ENCODE data around the gene HOXA3. TPM values are rescaled to one million over a fixed set of nuclear protein-coding genes. Genes with fewer than 3 reads are reported as not detected.

Gene HOXA3
- total RNA-seq, 1 donor, result 3.5 TPM

GRCh38 chr7:27138472-27138871, 13.9 kb downstream of the HOXA3 start:
- TF ChIP-seq CTCF (IDR thresholded peaks at IDR 0.05; ENCODE audit: insufficient read depth, low read length), result no peak
- no peak overlapping the region for H3K4me3 ChIP-seq (ENCODE audit: low read depth, low read length)
- no peak for DNase-seq (ENCODE audit: low read depth)

GRCh38 chr7:27137640-27138315, 14.6 kb downstream of the HOXA3 start:
- no peak for TF ChIP-seq CTCF (IDR thresholded peaks at IDR 0.05; ENCODE audit: insufficient read depth, low read length)
- DNase-seq (ENCODE audit: low read depth), result no peak
- H3K4me3 ChIP-seq (ENCODE audit: low read depth, low read length), result no peak overlapping the region

- DNase-seq (ENCODE audit: low read depth), result peak; percentile 89
- no peak overlapping the region for H3K4me3 ChIP-seq (ENCODE audit: low read depth, low read length)
- TF ChIP-seq CTCF (IDR thresholded peaks at IDR 0.05; ENCODE audit: insufficient read depth, low read length), result no peak
These were observed 18.0 kb downstream of the HOXA3 start for GRCh38 chr7:27134392-27134791.

GRCh38 chr7:27133409-27134231, 18.8 kb downstream of the HOXA3 start:
- H3K4me3 ChIP-seq (ENCODE audit: low read depth, low read length), result no peak overlapping the region
- no peak for TF ChIP-seq CTCF (IDR thresholded peaks at IDR 0.05; ENCODE audit: insufficient read depth, low read length)
- no peak for DNase-seq (ENCODE audit: low read depth)

GRCh38 chr7:27132978-27133377, 19.4 kb downstream of the HOXA3 start:
- TF ChIP-seq CTCF (IDR thresholded peaks at IDR 0.05; ENCODE audit: insufficient read depth, low read length), result no peak

GRCh38 chr7:27132214-27132613, 20.2 kb downstream of the HOXA3 start:
- no peak for DNase-seq (ENCODE audit: low read depth)
- TF ChIP-seq CTCF (IDR thresholded peaks at IDR 0.05; ENCODE audit: insufficient read depth, low read length), result no peak
- no peak overlapping the region for H3K4me3 ChIP-seq (ENCODE audit: low read depth, low read length)

More at GRCh38 chr7:27132978-27133377, 19.4 kb downstream of the HOXA3 start:
- no peak overlapping the region for H3K4me3 ChIP-seq (ENCODE audit: low read depth, low read length)
- DNase-seq (ENCODE audit: low read depth), result no peak

Data from fibroblast of the aortic adventitia (primary cell).